ENCODE data around the gene ZNF639. TPM values are rescaled to one million over a fixed set of nuclear protein-coding genes. Genes with fewer than 3 reads are reported as not detected.

Gene ZNF639
- total and polyA plus RNA-seq, 9 of the 15 experiments (the other 6 are each of a cell fraction or from before 2014, with no cell fraction given): 17.6 to 88.1 (median 53.7) TPM

DNA sequence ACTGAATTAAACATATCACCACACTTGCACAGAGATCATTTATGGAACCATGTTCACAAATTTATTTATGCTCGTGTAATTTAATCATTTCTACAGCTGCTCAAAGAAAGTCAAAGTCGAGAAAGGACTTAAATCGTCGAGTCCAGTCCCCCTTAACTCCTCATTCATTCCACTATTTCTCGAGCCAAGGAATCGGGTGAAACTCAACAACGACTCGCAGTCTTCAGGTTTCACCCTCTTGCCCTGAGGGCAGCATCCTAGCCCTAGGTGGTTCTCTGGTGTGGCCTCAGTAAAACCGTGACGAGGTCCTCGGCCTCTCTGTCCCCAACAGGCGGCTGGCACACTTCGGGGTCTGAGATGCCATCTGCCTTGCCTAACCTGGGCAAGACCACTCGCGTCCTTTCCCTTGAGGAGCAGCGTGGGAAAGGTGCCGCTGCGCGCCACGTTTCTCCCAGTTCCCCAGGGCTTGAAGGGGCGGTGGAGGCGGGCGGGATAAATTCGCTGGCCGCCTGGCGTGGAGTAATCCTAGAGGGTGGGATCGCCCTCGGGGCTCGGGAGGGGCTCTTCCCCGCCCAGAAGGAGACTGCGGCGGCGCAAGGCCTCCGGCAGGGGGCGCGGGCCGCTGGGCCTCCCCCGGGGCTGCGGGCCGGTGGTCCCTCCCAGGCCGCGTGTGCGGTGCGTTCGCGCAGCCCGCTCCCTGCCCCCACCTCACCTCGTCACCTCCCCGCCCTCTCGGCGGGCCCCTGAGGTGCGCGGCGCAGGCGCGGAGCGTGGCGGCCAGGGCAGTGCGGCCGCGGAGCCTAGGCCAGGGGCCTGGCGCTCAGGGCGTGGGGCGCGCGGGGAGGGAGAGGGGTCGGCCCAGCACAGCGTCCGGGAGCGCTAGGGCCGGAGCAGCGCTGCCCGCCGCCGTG lies at the start of gene ZNF639 (continued):
- TF ChIP-seq, protein P1, sequence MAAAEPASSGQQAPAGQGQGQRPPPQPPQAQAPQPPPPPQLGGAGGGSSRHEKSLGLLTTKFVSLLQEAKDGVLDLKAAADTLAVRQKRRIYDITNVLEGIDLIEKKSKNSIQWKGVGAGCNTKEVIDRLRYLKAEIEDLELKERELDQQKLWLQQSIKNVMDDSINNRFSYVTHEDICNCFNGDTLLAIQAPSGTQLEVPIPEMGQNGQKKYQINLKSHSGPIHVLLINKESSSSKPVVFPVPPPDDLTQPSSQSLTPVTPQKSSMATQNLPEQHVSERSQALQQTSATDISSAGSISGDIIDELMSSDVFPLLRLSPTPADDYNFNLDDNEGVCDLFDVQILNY (CRISPR knock-in tag; IDR thresholded peaks at IDR 0.05): no peak; the same call in 1 of the 2 replicates
- TF ChIP-seq, protein P2, sequence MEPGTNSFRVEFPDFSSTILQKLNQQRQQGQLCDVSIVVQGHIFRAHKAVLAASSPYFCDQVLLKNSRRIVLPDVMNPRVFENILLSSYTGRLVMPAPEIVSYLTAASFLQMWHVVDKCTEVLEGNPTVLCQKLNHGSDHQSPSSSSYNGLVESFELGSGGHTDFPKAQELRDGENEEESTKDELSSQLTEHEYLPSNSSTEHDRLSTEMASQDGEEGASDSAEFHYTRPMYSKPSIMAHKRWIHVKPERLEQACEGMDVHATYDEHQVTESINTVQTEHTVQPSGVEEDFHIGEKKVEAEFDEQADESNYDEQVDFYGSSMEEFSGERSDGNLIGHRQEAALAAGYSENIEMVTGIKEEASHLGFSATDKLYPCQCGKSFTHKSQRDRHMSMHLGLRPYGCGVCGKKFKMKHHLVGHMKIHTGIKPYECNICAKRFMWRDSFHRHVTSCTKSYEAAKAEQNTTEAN (CRISPR knock-in tag; IDR thresholded peaks at IDR 0.05): peak; percentile 90
- peak; percentile 75; the same call in 1 of the 2 replicates for TF ChIP-seq POLR2AphosphoS5 (IDR thresholded peaks at IDR 0.05; ENCODE audit: control insufficient read depth, insufficient read depth, low read depth, low read length)
- peak; percentile 79 for TF ChIP-seq TCF7L2 (IDR thresholded peaks at IDR 0.05; ENCODE audit: low read depth, low read length)
- no peak for TF ChIP-seq NR4A1 (CRISPR knock-in tag; IDR thresholded peaks at IDR 0.05)
- peak; percentile 37; the same call in 1 of the 2 replicates for TF ChIP-seq NR4A1 (tag; IDR thresholded peaks at IDR 0.05)
- peak; percentile 45 for TF ChIP-seq STAG1 (CRISPR knock-in tag; IDR thresholded peaks at IDR 0.05; ENCODE audit: borderline replicate concordance)
- peak; percentile 87 for TF ChIP-seq FIP1L1 (IDR thresholded peaks at IDR 0.05; ENCODE audit: low read depth, low read length, poor library complexity, severe bottlenecking)
- TF ChIP-seq CXXC5 (CRISPR knock-in tag; IDR thresholded peaks at IDR 0.05): peak; percentile 97
- TF ChIP-seq RCOR1 (IDR thresholded peaks at IDR 0.05; ENCODE audit: borderline replicate concordance in 1 of 2, low read depth in 2 of 2, low read length in 2 of 2): peak in 1 of 2 experiments; percentile 24; a peak in 1 of 4 replicates
- peak; percentile 51; the same call in 1 of the 2 replicates for TF ChIP-seq SP1 (CRISPR knock-in tag; IDR thresholded peaks at IDR 0.05)
- TF ChIP-seq, protein P3, sequence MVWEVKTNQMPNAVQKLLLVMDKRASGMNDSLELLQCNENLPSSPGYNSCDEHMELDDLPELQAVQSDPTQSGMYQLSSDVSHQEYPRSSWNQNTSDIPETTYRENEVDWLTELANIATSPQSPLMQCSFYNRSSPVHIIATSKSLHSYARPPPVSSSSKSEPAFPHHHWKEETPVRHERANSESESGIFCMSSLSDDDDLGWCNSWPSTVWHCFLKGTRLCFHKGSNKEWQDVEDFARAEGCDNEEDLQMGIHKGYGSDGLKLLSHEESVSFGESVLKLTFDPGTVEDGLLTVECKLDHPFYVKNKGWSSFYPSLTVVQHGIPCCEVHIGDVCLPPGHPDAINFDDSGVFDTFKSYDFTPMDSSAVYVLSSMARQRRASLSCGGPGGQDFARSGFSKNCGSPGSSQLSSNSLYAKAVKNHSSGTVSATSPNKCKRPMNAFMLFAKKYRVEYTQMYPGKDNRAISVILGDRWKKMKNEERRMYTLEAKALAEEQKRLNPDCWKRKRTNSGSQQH (CRISPR knock-in tag; IDR thresholded peaks at IDR 0.05): no peak
- TF ChIP-seq FOXK2 (conservative IDR thresholded peaks at IDR 0.05 in 1 of 2, IDR thresholded peaks at IDR 0.05 in 1 of 2; ENCODE audit: low read depth in 2 of 2): peak in 1 of 2 experiments; percentile 86; a peak in 1 of 4 replicates
- TF ChIP-seq YY1 (IDR thresholded peaks at IDR 0.05; ENCODE audit: borderline replicate concordance in 1 of 3, control insufficient read depth in 1 of 3, extremely low read depth in 1 of 3, insufficient read depth in 3 of 3, insufficient read length in 1 of 3, insufficient replicate concordance in 2 of 3, low read depth in 1 of 3, low read length in 2 of 3): peak in 2 of 3 experiments; percentile 48 to 69
- peak; percentile 36; the same call in 1 of the 2 replicates for TF ChIP-seq CBFB (CRISPR knock-in tag; IDR thresholded peaks at IDR 0.05)
- TF ChIP-seq BHLHE40 (IDR thresholded peaks at IDR 0.05; ENCODE audit: low read length): peak; percentile 67
- TF ChIP-seq NRF1 (conservative IDR thresholded peaks at IDR 0.05 in 1 of 2, IDR thresholded peaks at IDR 0.05 in 1 of 2): peak; percentile 86 to 89; a peak in 3 of 4 replicates
- TF ChIP-seq, protein P4, sequence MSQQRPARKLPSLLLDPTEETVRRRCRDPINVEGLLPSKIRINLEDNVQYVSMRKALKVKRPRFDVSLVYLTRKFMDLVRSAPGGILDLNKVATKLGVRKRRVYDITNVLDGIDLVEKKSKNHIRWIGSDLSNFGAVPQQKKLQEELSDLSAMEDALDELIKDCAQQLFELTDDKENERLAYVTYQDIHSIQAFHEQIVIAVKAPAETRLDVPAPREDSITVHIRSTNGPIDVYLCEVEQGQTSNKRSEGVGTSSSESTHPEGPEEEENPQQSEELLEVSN (IDR thresholded peaks at IDR 0.05; ENCODE audit: borderline replicate concordance in 1 of 2, extremely low read depth in 1 of 2, insufficient read depth in 1 of 2, insufficient read length in 1 of 2, low read depth in 1 of 2, low read length in 1 of 2, poor library complexity in 1 of 2, severe bottlenecking in 1 of 2): peak; percentile 63 to 88
- no peak for TF ChIP-seq PCBP2 (IDR thresholded peaks at IDR 0.05; ENCODE audit: low read depth, low read length, poor library complexity, severe bottlenecking)
- no peak for TF ChIP-seq HSF4 (CRISPR knock-in tag; IDR thresholded peaks at IDR 0.05; ENCODE audit: borderline replicate concordance)

Measured in K562 (cell line).